HL-60 (cell line): Measurements from ENCODE around the gene SLC43A2.

Experiments used
- DNase-seq, 2 experiments: peaks; one replicate each; pipeline ENCODE4 v3.0.0-alpha.2; 2010 to 2020; ENCODE audit warnings: low read depth in 1 of 2, low spot score in 1 of 2
- H3K27ac ChIP-seq: fragments of 250-450 bp; sonication (Bioruptor Pico); replicated peaks from 2 replicates; pipeline ENCODE4 v1.5.1; 2020; ENCODE audit warnings: mild to moderate bottlenecking, moderate library complexity
- H3K27me3 ChIP-seq: fragments of 250-450 bp; sonication (Bioruptor Pico); 2 replicates; pipeline ENCODE4 v1.5.1; 2021; ENCODE audit warnings: mild to moderate bottlenecking, moderate library complexity; ENCODE audit not compliant: insufficient read depth, poor library complexity, severe bottlenecking
- H3K4me3 ChIP-seq: replicated peaks from 2 replicates; pipeline ENCODE4 v1.5.1; 2011; ENCODE audit warnings: mild to moderate bottlenecking, control low read depth, low read length; ENCODE audit not compliant: insufficient read depth
- CTCF ChIP-seq: IDR thresholded peaks from one replicate; pipeline ENCODE4 v1.5.1; 2011; ENCODE audit warnings: low read length, control low read depth, inconsistent platforms; ENCODE audit not compliant: insufficient read depth
- GABPA ChIP-seq: IDR thresholded peaks from 2 replicates; pipeline ENCODE4 v1.6.1; 2012; ENCODE audit warnings: low read depth
- POLR2AphosphoS5 ChIP-seq: IDR thresholded peaks from 2 replicates; pipeline ENCODE4 v1.6.1; 2012; ENCODE audit warnings: low read depth
- REST ChIP-seq: IDR thresholded peaks from 2 replicates; pipeline ENCODE4 v1.6.1; 2012; ENCODE audit warnings: low read depth; ENCODE audit not compliant: insufficient replicate concordance
- SPI1 ChIP-seq: IDR thresholded peaks from 2 replicates; pipeline ENCODE4 v1.6.1; 2012; ENCODE audit warnings: low read depth, mild to moderate bottlenecking, borderline replicate concordance

Gene SLC43A2

DNA sequence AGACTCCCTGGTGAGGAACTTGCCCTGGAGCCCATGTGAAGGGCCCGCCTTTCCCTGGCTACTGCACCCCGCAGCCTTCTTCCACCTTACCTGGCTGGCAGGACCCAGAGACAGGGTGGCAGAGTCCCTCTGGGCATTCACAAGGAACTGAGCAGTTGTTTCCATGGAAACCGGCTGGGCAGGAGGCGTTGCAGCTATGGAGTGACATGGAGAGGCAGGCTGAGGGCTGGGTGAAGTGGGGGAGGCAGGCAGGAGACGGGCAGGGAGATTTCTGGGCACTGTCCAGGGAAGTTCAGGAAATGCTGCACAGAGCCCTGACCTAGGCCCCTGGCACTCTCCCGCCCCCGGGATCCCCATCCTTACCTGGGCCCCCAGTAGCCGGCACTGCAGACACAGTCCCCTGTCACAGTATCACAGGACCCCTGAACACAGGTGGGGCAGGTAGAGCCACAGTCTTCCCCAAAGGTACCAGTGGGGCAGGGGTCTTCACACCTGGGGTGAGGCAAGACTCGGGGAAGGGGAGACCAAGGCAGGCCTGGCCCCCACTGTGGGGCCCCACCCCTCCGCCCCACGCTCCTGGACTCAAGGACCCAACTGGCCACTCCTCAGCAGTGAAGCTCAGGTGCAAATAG lies 11.0 kb upstream of the SLC43A2 start:
- Histone ChIP-seq H3K4me3 (no peak overlapping the region), H3K27me3 (no peaks in the 10 kb centered on the region), H3K27ac (no peak overlapping the region)
- TF ChIP-seq SPI1 (no peak), REST (no peak), GABPA (no peak), POLR2AphosphoS5 (no peak), CTCF (no peak)
- no peak for DNase-seq

GRCh38 chr17:1638624-1639300 lies 10.1 kb upstream of the SLC43A2 start:
- Histone ChIP-seq H3K4me3 (no peak overlapping the region), H3K27me3 (no peaks in the 10 kb centered on the region), H3K27ac (no peak overlapping the region)
- DNase-seq: no peak
- TF ChIP-seq CTCF: no peak
- no peak for TF ChIP-seq REST
- no peak for TF ChIP-seq GABPA
- no peak for TF ChIP-seq SPI1
- TF ChIP-seq POLR2AphosphoS5: no peak

- peak in 1 of 2 experiments; percentile 12 for DNase-seq
- Histone ChIP-seq H3K4me3 (no peak overlapping the region), H3K27ac (no peak overlapping the region), H3K27me3 (no peaks in the 10 kb centered on the region)
- TF ChIP-seq GABPA (no peak), CTCF (no peak), POLR2AphosphoS5 (no peak), SPI1 (no peak), REST (no peak)
Measured at GRCh38 chr17:1638171-1638590, 9.5 kb upstream of the SLC43A2 start.
